SW 1271 (cell line): ENCODE results near the gene DGKQ.
"Not testable (repeated sequence)": the region's sequence is repeated elsewhere in the genome, so short reads cannot be mapped to it uniquely, and the experiment has no call there.

ENCODE experiments used
- DNase-seq, 2 experiments: peaks; one replicate each; lab custom pipeline; 2025; lab: John Stamatoyannopoulos, UW

The DGKQ gene

DNA sequence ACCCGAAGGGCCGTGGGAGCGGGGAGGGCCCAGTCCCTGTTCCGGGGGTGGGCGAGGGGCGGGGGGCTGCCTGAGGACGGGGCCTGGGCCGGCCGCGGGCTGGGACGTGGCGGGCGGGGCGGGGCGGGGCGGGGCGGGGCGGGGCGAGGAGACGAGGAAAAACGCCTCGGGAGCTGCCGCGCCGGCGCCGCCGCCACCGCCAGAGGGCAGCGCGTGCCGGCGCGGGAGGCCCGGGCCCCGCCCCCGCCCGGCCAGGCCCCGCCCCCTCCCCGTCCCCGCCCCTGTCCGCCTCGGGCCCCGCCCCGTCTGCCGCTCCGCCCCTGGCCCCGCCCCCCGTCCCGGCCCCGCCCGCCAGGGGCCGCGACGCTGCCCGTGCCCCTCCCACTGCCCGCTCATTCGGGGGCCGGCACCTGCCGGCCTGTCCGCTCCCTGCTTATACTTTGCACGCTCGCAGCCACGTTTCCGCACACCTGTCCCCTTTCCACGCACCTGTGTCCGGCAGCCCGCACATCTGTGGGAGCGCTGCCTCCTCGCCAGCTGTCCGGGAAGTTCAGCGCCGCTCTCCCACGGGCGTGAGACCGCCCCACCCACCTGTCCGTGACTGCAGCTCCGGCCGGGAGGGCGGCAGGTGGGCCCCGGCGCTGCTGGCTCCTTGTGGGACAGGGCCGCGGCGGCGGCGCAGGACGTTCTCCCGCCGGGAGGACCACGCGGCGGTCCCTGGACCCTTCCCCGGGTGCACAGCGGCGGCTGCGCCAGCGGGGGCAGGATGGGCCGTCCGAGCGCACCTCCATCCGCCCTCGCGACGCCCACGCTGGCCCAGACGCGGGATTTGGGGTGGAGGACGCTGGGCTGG, 36.4 kb upstream of the DGKQ start:
- DNase-seq, result peak in 1 of 2 experiments; percentile 33

DNA sequence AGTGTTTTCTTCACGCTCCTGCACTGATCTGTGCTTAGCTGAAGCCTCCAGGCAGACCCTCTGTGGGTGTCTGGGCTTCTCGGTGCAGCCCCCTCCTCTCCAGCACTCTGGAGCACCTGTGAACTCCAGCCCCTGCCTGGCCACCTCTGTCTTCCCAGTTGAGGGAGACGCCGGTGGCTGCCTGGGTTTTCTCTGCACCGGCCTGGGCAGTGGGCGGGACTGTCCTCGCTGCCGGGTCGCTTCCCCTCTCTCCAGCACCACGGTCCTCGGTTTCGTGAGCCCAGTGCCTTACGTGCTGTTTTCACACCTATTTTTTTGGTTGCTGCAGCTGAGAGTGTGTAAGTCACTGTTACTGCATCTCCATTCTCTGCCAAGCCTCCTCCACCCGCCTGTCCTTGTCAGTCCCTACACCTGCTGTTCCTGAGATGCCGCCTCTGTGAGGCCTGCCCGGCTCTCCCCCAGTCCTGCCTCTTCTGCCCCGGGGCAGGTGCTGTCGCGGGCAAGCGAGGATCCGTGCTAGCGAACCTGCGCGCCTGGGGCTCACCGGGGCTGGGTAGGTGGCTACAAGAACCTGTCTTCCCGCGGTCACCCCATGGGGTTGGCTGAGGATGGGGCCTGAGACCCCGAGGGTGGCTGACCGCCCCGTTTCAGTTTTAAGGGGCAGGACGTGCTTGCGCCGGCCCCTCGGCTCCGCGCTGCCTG, 35.6 kb upstream of the DGKQ start:
- DNase-seq, result peak in 1 of 2 experiments; percentile 11

DNA sequence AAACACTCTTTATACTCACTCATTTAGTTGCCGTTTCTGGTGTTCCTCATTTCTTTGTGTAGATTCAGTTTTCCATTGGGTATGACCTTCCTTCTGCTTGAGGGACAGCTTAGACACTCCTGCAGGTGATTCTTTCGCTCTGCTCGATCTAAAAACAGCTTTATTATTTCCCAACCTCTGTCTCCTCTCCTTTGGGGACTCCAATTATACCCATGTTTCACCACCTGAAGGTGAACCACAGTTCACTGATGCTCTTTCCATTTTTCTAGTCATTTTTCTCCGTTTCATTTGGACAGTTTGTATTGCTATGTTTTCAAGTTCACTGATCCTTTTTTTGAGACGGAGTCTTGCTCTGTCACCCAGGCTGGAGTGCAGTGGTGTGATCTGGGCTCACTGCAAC, 33.5 kb upstream of the DGKQ start:
- DNase-seq, result no peak

DNA sequence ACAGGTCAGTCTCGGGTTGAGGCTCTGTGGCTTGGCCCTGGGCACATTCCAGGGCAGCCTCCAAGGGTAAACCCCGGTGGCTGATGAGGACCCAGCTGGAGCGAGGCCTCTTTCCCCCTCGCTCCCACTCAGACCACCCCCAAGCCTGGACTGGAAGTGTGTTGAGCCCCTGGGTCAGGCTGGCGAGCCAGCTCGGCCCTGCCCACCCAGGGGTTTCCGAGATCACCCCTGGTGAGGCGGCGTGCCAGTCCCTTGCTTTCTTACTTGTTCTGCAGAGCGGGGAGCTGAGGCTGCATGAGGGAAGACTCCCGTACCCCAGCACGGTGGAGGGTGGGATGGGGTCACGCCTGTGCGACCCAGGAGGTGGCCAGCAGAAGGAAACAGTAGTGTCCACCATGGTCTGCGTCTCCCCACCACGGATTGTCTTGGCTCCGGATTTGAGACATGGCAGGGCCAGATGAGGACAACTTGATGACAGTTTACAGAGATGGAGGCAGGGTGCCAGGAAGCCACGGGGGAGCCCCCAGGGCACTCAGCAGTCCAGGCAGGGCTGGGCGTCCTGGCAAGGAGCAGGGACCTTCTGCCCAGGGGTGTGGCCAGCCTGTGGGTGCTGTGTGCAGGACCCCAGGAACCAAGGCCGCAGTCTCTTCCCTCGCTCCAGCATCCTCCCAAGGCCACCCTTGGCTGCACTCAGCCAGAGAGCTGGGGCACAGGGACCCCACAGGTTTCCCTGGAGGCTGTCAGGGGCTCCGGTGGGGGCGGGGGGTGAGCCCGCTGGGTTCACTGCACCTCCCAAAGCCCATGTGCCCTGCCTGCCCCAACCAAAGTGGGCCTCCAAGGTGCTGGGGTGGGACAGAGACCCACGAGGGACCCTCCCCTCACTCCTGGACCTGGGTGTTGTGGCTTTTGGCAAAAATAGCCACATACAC, 31.5 kb upstream of the DGKQ start:
- no peak for DNase-seq

DNA sequence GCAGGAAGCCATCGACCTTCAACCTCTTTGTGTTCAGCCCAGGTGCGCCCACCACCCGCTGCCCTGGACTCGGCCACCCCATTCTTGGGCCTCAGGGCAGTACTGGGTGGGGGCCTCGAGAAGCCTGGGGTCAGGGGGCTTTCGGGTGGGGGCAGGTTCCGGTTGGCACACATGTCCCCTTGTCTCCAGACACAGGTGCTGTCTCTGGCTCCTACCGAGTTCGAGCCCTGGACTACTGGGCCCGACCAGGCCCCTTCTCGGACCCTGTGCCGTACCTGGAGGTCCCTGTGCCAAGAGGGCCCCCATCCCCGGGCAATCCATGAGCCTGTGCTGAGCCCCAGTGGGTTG, 30.7 kb upstream of the DGKQ start:
- DNase-seq, result no peak

DNA sequence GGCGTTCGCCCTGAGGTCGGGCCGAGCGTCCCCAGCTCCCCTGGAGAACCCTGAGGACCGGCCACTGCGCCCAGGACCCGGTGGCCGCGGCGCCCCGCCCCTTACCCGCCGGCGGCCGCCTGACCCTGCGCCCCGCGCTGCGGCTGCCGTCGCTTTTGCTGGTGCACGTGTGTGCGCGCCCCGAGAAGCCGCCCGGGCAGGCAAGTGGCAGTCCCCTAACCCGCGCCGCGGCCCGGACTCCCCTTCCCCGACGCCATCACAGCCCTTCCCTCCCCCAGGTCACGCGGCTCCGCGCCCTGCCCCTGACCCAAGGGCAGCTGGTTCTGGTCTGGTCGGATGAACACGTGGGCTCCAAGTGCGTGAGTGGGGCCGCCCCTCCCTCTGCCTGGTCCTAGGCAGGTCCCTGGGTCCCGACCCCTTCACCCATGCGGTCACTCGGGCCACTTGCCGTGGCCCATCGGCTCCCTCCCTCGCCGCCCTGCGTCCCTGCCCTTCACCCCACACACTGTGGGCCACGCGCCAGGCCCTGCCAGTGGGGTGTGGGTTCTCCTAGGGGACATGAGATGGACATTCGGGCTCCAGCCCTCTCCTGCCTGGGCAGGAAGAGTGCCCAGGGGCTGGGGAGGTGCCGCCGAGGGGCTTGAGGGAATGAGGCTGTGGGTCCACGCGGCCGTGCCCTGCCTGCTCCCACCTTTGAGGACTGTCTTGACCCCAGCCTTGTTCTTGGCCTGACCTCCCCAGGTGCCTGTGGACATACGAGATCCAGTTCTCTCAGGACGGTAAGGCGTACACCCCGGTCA, 30.1 kb upstream of the DGKQ start:
- DNase-seq, result no peak

DNA sequence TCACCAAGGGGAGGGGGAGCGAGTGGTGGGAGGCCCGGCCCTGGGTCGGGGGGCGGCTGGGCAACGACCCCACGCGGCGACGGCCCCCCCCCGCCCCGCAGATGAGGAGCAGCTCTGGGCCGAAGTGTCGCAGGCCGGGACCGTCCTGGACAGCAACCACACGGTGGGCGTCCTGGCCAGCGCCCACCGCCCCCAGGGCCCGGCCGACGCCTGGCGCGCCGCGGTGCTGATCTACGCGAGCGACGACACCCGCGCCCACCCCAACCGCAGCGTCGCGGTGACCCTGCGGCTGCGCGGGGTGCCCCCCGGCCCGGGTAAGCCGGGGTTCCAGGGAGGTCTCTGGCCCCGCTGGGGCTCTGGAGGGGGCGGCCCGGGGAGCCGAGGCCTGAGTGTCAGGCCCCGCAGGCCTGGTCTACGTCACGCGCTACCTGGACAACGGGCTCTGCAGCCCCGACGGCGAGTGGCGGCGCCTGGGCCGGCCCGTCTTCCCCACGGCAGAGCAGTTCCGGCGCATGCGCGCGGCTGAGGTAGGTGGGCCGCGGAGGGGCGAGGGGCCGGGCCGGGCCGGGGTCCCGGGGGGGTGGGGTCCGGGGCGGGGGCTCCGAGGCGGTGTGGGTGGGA, 29.4 kb upstream of the DGKQ start:
- DNase-seq, result no peak

DNA sequence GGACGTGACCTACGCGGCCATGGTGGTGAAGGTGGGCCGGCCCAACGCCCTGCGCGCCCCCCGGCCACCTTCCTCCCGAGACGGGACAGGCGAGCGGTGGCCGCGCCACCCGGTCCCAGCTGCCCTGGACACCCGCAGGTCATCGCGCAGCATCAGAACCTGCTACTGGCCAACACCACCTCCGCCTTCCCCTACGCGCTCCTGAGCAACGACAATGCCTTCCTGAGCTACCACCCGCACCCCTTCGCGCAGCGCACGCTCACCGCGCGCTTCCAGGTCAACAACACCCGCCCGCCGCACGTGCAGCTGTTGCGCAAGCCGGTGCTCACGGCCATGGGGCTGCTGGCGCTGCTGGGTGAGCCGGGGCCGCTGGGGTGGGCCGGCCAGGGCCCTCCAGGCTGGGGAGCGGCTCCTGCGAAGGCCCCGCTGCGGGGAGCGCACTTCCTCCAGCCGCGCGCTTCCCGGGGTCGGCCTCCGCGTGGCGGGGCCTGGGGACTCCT, 28.8 kb upstream of the DGKQ start:
- no peak for DNase-seq

DNA sequence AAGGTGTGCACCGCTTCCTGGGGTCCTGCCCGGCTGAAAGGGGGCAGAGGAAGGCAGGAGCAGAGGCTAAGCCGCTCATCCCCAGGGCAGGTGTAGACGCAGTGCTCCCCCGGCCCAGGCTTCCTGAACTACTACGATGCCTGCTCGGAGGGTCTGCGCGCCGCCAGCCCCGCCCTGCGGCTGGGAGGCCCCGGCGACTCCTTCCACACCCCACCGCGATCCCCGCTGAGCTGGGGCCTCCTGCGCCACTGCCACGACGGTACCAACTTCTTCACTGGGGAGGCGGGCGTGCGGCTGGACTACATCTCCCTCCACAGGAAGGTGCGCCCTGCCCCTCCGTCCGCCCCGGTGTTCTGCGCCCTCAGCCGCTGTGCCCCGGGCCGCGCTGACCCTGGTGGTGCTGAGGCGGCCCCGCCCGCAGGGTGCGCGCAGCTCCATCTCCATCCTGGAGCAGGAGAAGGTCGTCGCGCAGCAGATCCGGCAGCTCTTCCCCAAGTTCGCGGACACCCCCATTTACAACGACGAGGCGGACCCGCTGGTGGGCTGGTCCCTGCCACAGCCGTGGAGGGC, 28.3 kb upstream of the DGKQ start:
- no peak for DNase-seq

DNA sequence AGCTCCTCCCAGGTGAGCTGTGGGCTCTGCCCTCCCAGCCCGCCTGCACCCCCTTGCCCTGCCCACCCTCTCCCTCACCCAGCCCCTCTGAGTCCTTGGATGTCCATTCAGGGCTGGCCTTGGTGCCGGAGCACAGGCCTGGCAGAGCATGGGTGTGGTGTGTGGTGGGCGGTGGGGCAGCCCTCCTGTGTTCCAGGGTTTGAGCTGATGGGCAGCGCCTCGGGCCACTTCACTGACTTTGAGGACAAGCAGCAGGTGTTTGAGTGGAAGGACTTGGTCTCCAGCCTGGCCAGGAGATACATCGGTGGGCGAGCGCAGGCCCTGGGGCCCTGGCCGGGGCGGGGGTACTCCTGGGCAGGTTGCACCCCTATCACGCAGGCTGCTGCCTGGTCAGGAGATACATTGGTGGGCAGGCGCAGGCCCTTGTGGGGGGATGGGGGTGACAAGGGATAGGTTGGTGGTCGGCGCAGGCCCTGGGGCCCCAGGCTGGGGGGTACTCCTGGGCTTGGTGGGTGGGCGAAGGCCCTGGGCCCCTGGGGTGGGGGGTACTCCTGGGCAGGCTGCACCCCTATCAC, 27.4 kb upstream of the DGKQ start:
- no peak for DNase-seq

DNA sequence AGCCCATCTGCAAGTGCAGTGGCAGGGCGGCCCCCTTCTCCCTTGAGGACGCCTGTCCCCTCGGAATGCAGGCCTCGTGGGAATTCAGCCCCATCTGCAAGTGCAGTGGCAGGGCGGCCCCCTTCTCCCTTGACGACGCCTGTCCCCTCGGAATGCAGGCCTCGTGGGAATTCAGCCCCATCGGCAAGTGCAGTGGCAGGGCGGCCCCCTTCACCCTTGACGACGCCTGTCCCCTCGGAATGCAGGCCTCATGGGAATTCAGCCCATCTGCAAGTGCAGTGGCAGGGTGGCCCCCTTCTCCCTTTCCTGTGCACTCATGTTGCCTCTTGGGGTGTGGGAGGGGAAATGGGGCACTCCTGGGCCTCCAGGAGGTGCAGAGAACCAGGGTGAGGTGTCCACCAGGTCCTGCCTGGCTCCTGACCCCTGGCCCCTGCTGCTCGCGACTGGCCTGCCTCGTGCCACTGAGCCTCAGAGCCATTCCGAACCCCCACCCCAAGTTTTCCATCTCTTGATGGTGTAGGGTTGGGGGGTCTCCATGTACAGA, 26.6 kb upstream of the DGKQ start:
- DNase-seq, result no peak

DNA sequence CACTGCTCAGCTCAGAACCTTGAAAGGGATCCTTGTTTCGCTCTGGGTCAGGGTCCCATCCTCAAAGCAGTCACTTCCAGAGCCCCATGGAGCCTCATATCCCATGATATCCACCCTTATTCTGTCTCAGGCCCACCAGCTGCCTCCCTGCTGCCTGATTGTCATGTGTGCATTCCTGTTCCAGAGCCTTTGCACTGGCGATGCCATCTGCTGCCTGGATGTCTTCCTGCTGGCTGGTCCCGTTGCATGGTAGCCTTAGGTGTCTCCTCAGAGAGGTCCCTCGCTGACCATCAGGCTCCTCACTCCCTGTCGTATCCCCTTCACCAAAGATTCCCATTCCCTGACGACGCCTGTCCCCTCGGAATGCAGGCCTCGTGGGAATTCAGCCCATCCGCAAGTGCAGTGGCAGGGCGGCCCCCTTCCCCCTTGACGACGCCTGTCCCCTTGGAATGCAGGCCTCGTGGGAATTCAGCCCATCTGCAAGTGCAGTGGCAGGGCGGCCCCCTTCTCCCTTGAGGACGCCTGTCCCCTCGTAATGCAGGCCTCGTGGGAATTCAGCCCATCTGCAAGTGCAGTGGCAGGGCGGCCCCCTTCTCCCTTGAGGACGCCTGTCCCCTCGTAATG, 26.0 kb upstream of the DGKQ start:
- not testable (repeated sequence) for DNase-seq

DNA sequence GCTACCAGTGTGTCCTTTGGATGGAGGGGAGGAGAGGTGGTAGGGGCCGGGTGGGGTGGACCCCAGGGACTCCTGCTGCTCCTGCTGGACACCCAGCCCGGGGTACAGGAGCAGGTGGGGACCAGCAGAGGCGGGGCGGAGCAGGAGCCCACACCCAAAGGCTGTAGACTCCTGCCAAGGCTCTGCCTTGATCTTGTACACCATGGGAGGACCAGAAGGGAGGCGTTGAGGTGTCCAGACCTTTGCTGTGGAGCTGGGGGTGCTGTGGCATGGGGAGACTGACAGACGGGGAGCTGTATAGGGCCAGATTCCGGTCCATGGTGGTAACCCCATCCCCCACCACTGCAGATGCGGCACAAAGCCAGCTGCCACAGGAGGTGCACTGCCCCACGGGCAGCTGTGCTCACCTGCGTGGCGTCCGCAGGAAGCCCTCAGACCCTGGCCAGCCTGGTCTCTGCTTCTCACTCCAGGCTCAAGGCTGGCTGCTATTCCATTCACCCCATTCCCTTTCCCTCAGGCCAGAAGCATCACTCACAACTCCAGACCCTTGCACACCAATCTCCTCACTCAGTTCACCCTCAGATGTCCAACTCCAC, 24.8 kb upstream of the DGKQ start:
- DNase-seq, result no peak

DNA sequence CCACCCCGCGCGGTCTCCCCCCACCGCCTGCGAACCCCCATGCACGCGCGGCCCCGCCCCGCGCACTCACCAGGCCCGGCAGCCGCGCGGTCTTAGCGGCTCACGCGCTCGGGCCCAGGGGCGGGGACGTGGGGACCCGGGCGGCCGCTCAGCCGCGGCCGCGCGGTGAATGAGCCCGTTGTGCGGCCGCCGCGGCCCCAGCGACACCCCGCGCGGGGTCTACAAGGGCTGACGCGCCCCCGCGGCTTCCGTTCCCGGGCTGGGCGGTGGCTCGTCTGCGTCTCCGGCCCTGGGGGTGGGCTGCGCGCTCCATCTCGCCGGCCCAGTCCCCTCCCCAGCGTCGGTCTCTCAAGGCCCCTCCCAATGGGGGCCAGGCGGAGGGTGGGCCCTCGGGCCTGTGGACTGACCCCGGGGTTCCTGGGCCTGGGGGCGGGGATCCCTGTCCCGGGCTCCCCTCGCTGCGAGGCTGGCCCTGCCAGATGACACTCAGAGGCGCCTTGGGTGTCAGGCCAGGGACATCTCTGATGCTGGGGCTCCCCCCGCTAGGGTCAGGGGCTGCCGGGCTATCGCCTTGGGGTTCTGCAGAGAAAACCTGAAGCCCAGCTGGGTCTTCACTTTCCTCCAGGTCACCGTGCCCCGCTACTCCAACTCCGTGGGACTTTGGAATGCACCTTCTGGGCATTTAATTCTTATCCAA, 24.2 kb upstream of the DGKQ start:
- no peak for DNase-seq

DNA sequence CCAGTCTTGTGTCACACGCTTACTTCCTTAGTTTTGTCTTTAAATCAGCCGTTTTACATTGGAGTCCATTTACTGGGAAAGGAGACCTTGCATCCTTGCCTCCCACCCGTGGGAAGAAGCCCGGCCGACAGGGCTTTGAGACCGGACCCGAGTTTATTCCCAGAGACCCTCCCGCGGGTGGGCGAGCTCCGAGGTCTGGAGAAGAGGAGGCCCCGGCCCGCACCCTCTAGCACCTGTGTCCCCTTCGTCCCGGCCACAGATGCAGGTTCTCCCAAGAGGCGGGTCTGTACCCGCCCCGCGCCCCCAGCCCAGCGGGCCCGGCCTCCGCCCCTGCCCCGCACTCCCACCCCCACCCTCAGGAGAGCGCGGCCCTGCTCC, 23.6 kb upstream of the DGKQ start:
- no peak for DNase-seq

DNA sequence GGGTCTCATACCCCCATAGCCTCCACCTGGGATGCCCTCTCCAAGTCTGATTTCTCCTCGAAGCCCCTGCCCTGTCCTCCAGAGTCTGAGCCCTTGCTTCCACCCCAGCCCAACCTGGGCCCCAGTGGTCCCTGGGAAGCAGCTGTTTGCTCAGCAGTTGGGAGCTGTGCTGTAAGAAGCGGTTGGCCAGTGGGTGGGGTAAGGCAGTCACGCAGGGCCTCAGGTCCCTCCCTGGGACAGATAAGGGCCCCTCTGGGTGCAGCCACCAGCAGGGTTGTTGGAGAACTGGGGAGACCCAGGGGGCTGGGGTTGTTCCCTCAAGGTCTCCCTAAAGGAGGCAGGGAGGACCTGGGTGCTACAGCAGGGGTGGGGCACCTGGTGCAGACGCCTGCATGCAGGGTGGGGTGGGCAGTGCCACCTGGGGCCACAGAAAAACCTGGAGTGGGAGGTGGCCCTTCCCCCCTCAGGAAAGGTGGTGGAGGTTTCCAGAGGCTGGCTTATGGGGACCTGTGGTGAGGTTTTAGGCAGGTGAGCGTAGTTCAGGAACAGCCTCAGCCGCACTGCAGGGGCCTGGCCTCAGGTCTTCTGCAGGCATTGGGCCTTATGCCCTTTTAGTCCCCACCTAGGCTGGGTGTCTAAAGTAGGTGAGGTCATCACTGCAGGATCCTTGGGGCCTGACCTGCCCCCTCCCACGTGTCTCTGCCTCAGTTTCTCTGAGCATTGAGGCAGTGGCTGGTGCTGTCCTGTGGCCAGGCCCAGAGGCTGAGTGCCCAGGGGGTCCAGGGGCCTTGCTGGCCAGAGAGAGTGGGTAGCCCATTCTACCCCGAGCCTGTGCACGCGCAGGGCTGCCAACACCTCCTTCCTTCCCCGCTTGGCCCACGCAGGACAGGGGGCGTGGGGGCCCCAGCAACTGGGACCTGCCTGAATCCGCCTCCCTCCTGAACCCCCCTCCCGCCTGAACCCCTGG, 22.9 kb upstream of the DGKQ start:
- no peak for DNase-seq

DNA sequence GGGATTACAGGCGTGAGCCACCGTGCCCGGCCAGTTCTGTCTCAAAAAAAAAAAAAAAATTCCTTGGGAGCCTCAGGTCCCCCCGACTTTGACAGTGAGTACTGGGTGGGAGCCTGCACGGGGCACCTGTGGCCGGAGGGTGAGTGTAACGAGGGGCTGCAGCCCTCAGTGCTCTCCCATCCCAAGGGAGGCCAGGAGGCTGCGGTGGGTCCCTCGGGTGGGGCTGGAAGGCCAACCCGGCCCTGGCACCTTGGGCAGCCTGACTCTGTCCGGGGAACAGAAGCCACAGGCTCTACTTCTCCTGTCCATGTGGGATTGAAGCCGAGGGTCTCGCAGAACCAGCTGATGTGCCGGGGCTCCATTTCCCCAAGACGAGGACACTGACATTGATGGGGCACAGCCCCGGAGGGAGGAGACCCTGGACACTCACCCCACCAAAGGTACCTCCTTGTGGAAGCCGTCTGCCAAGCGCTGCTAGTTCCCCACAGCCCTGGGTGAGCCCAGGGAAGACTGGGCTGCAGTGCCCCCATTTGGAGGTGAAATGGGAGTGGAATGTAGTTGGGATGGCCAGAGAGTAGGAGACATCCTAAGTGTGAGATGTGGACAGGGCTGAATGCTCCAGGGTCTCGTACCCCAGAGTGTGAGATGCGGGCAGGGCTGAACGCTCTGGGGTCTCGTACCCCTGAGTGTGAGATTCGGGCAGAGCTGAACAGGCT, 22.1 kb upstream of the DGKQ start:
- no peak for DNase-seq
